ENCODE results near the gene NDUFV3.
"Not testable (repeated sequence)": the region's sequence is repeated elsewhere in the genome, so short reads cannot be mapped to it uniquely, and the experiment has no call there.

The NDUFV3 gene

GRCh38 chr21:42863504-42863870, 29.6 kb upstream of the NDUFV3 start:
- H3K9me3 ChIP-seq (ENCODE audit: control insufficient read depth, insufficient read depth, low read length) = no peaks in the 10 kb centered on the region
- peaks cover 13% of the 10 kb centered on the region; the same call in 1 of the 2 replicates for H3K36me3 ChIP-seq (ENCODE audit: insufficient read depth, low read length)
- no peak overlapping the region for H3K9ac ChIP-seq (ENCODE audit: low read depth, low read length)
- no peaks in the 10 kb centered on the region for H3K4me1 ChIP-seq (ENCODE audit: insufficient read depth, low read length)

- Histone ChIP-seq H3K36me3 (ENCODE audit: insufficient read depth, low read length) (peaks cover 16% of the 10 kb centered on the region; the same call in 1 of the 2 replicates), H3K9me3 (ENCODE audit: control insufficient read depth, insufficient read depth, low read length) (no peaks in the 10 kb centered on the region), H3K4me1 (ENCODE audit: insufficient read depth, low read length) (no peaks in the 10 kb centered on the region), H3K9ac (ENCODE audit: low read depth, low read length) (no peak overlapping the region)
Measured at GRCh38 chr21:42864286-42864685, 28.8 kb upstream of the NDUFV3 start.

- Histone ChIP-seq H3K36me3 (ENCODE audit: insufficient read depth, low read length) (peaks cover 18% of the 10 kb centered on the region; the same call in 1 of the 2 replicates), H3K9me3 (ENCODE audit: control insufficient read depth, insufficient read depth, low read length) (no peaks in the 10 kb centered on the region), H3K4me1 (ENCODE audit: insufficient read depth, low read length) (no peaks in the 10 kb centered on the region), H3K9ac (ENCODE audit: low read depth, low read length) (no peak overlapping the region)
Measured at GRCh38 chr21:42864815-42865775, 28.0 kb upstream of the NDUFV3 start.

- Histone ChIP-seq H3K36me3 (ENCODE audit: insufficient read depth, low read length) (peaks cover 21% of the 10 kb centered on the region), H3K9ac (ENCODE audit: low read depth, low read length) (no peak overlapping the region), H3K4me1 (ENCODE audit: insufficient read depth, low read length) (no peaks in the 10 kb centered on the region), H3K9me3 (ENCODE audit: control insufficient read depth, insufficient read depth, low read length) (no peaks in the 10 kb centered on the region)
Measured at GRCh38 chr21:42865776-42866160, 27.3 kb upstream of the NDUFV3 start.

- Histone ChIP-seq H3K4me1 (ENCODE audit: insufficient read depth, low read length) (no peaks in the 10 kb centered on the region), H3K36me3 (ENCODE audit: insufficient read depth, low read length) (peaks cover 31% of the 10 kb centered on the region), H3K9me3 (ENCODE audit: control insufficient read depth, insufficient read depth, low read length) (no peaks in the 10 kb centered on the region), H3K9ac (ENCODE audit: low read depth, low read length) (no peak overlapping the region)
Measured at GRCh38 chr21:42868196-42868595, 24.9 kb upstream of the NDUFV3 start.

GRCh38 chr21:42873096-42873495, 20.0 kb upstream of the NDUFV3 start:
- H3K9ac ChIP-seq (ENCODE audit: low read depth, low read length) = no peak overlapping the region
- H3K4me1 ChIP-seq (ENCODE audit: insufficient read depth, low read length) = no peaks in the 10 kb centered on the region
- peaks cover 37% of the 10 kb centered on the region for H3K36me3 ChIP-seq (ENCODE audit: insufficient read depth, low read length)
- H3K9me3 ChIP-seq (ENCODE audit: control insufficient read depth, insufficient read depth, low read length) = no peaks in the 10 kb centered on the region

GRCh38 chr21:42875811-42876210, 17.3 kb upstream of the NDUFV3 start:
- peaks cover 23% of the 10 kb centered on the region for H3K36me3 ChIP-seq (ENCODE audit: insufficient read depth, low read length)

GRCh38 chr21:42878678-42878992, 14.5 kb upstream of the NDUFV3 start:
- H3K9ac ChIP-seq (ENCODE audit: low read depth, low read length) = peak overlapping the region; percentile 93
- H3K36me3 ChIP-seq (ENCODE audit: insufficient read depth, low read length) = peaks cover 2% of the 10 kb centered on the region
- no peaks in the 10 kb centered on the region for H3K4me1 ChIP-seq (ENCODE audit: insufficient read depth, low read length)
- H3K9me3 ChIP-seq (ENCODE audit: control insufficient read depth, insufficient read depth, low read length) = no peaks in the 10 kb centered on the region

More at GRCh38 chr21:42875811-42876210, 17.3 kb upstream of the NDUFV3 start:
- not testable (repeated sequence) for H3K4me1 ChIP-seq (ENCODE audit: insufficient read depth, low read length); H3K9me3 ChIP-seq (ENCODE audit: control insufficient read depth, insufficient read depth, low read length); H3K9ac ChIP-seq (ENCODE audit: low read depth, low read length)

- H3K9me3 ChIP-seq (ENCODE audit: control insufficient read depth, insufficient read depth, low read length) = no peaks in the 10 kb centered on the region
- peak within 1 kb of the TSS; percentile 93 for H3K9ac ChIP-seq (ENCODE audit: low read depth, low read length)
- H3K4me1 ChIP-seq (ENCODE audit: insufficient read depth, low read length) = no peaks in the 10 kb centered on the region
- no peaks in the 10 kb centered on the region; the same call in 1 of the 2 replicates for H3K36me3 ChIP-seq (ENCODE audit: insufficient read depth, low read length)
Measured at GRCh38 chr21:42878993-42879787, 13.9 kb upstream of the NDUFV3 start, which contains the start of gene WDR4. TSS of gene WDR4 (minus strand) at chr21:42879539. CDS start at chr21:42879495, 44 bp downstream.

GRCh38 chr21:42880352-42880751, 12.8 kb upstream of the NDUFV3 start:
- H3K36me3 ChIP-seq (ENCODE audit: insufficient read depth, low read length) = no peaks in the 10 kb centered on the region; the same call in 1 of the 2 replicates
- no peaks in the 10 kb centered on the region for H3K4me1 ChIP-seq (ENCODE audit: insufficient read depth, low read length)
- H3K9ac ChIP-seq (ENCODE audit: low read depth, low read length) = peak overlapping the region; percentile 93
- no peaks in the 10 kb centered on the region for H3K9me3 ChIP-seq (ENCODE audit: control insufficient read depth, insufficient read depth, low read length)

GRCh38 chr21:42883921-42884320, 9.2 kb upstream of the NDUFV3 start:
- no peaks in the 10 kb centered on the region for H3K4me1 ChIP-seq (ENCODE audit: insufficient read depth, low read length)
- H3K9ac ChIP-seq (ENCODE audit: low read depth, low read length) = no peak overlapping the region
- no peaks in the 10 kb centered on the region; the same call in 1 of the 2 replicates for H3K36me3 ChIP-seq (ENCODE audit: insufficient read depth, low read length)
- no peaks in the 10 kb centered on the region for H3K9me3 ChIP-seq (ENCODE audit: control insufficient read depth, insufficient read depth, low read length)

- no peaks in the 10 kb centered on the region for H3K9me3 ChIP-seq (ENCODE audit: control insufficient read depth, insufficient read depth, low read length)
- no peak overlapping the region for H3K9ac ChIP-seq (ENCODE audit: low read depth, low read length)
- 0 out of 2 replicates have a peak, but pooled peaks cover 2% of the 10 kb centered on the region for H3K4me1 ChIP-seq (ENCODE audit: insufficient read depth, low read length)
- no peaks in the 10 kb centered on the region; the same call in 1 of the 2 replicates for H3K36me3 ChIP-seq (ENCODE audit: insufficient read depth, low read length)
Measured at GRCh38 chr21:42887326-42887725, 5.8 kb upstream of the NDUFV3 start.

GRCh38 chr21:42892582-42892930, 553 bp upstream of the NDUFV3 start:
- Histone ChIP-seq H3K9me3 (ENCODE audit: control insufficient read depth, insufficient read depth, low read length) (no peaks in the 10 kb centered on the region), H3K36me3 (ENCODE audit: insufficient read depth, low read length) (no peaks in the 10 kb centered on the region; the same call in 1 of the 2 replicates), H3K4me1 (ENCODE audit: insufficient read depth, low read length) (0 out of 2 replicates have a peak, but pooled peaks cover 4% of the 10 kb centered on the region), H3K9ac (ENCODE audit: low read depth, low read length) (peak overlapping the region; percentile 84)

- Histone ChIP-seq H3K9me3 (ENCODE audit: control insufficient read depth, insufficient read depth, low read length) (no peaks in the 10 kb centered on the region), H3K4me1 (ENCODE audit: insufficient read depth, low read length) (no peaks in the 10 kb centered on the region), H3K36me3 (ENCODE audit: insufficient read depth, low read length) (peaks cover 38% of the 10 kb centered on the region), H3K9ac (ENCODE audit: low read depth, low read length) (no peak overlapping the region)
Measured at GRCh38 chr21:42900446-42900845, 7.3 kb downstream of the NDUFV3 start.

All from ES-I3 (cell line).